HepG2 (cell line): ENCODE results near the gene RGCC. TPM values are rescaled to one million over a fixed set of nuclear protein-coding genes. Genes with fewer than 3 reads are reported as not detected.

Experiments used
- ATAC-seq: fragments of 200-7000 bp; cut with Tn5 transposase; 3 replicates; pipeline ENCODE4 v1.9.1; 2020; ENCODE audit warnings: mild to moderate bottlenecking, moderate library complexity
- BruUV-seq: library from RNA; stranded (reverse); fragments of 400-500 nt; replicated peaks from 2 replicates; lab custom pipeline; 2021; lab: Mats Ljungman, UMichigan
- CTCF ChIA-PET: fragments of 300-600 bp; formaldehyde crosslinking; extraction: SDS; loops from one replicate; lab custom pipeline; 2021; ENCODE audit warnings: low total read pairs, inconsistent platforms, low intra/inter-chr PET ratio; lab: Yijun Ruan, JAX
- POLR2A ChIA-PET: fragments of 350-600 bp; sonication (Branson Sonifier 250); formaldehyde crosslinking; loops from one replicate; lab custom pipeline; 2020; ENCODE audit warnings: antibody characterized with exemption, inconsistent platforms; lab: Yijun Ruan, JAX
- DNase-seq: peaks from one replicate; pipeline ENCODE4 v3.0.0-alpha.2; 2015; ENCODE audit warnings: low spot score
- FAIRE-seq: peaks from 3 replicates; lab custom pipeline; 2011; peaks lifted over from hg19 to GRCh38; lab: Jason Lieb, UNC
- H2AFZ ChIP-seq: one replicate; pipeline ENCODE4 v1.6.1; 2011; ENCODE audit warnings: low read length, inconsistent platforms
- H3K27ac ChIP-seq: fragments of 300-600 bp; 3 replicates; pipeline ENCODE4 v1.8.0; 2011; ENCODE audit warnings: mixed run types, mild to moderate bottlenecking, mixed read lengths, low read length, inconsistent platforms; ENCODE audit not compliant: insufficient read depth; ENCODE audit errors: extremely low read length
- H3K27me3 ChIP-seq, 2 experiments: fragments of 200-600 bp in 1 of 2; 2 replicates in 1 of 2; 3 replicates in 1 of 2; pipeline versions ENCODE4 v1.6.0 to v1.8.0; 2011; ENCODE audit warnings: low read length in 2 of 2, mild to moderate bottlenecking in 2 of 2, moderate library complexity in 2 of 2, inconsistent platforms in 1 of 2; ENCODE audit not compliant: insufficient read depth in 2 of 2, control insufficient read depth in 1 of 2
- H3K36me3 ChIP-seq, 2 experiments: fragments of 200-600 bp in 1 of 2; replicated peaks in 1 of 2; 2 replicates in 1 of 2; 3 replicates in 1 of 2; pipeline versions ENCODE4 v1.5.1 to v1.8.0; 2011; ENCODE audit warnings: low read length in 2 of 2, inconsistent platforms in 1 of 2; ENCODE audit not compliant: insufficient read depth in 2 of 2, control insufficient read depth in 1 of 2
- H3K4me1 ChIP-seq: 2 replicates; pipeline ENCODE4 v1.5.1; 2012; ENCODE audit warnings: low read length, inconsistent platforms; ENCODE audit not compliant: insufficient read depth
- H3K4me2 ChIP-seq: 2 replicates; pipeline ENCODE4 v1.6.0; 2011; ENCODE audit warnings: low read depth, low read length, inconsistent platforms
- H3K4me3 ChIP-seq, 3 experiments: fragments of 200-600 bp in 1 of 3; sonication (generic), shearing (Covaris generic) in 1 of 3; replicated peaks in 1 of 3; 2 replicates each; pipeline ENCODE4 v1.5.1; 2011 to 2016; ENCODE audit warnings: low read length in 3 of 3, inconsistent platforms in 2 of 3, low read depth in 2 of 3, mild to moderate bottlenecking in 2 of 3, control low read depth in 1 of 3, mixed read lengths in 1 of 3; ENCODE audit not compliant: insufficient read depth in 1 of 3
- H3K79me2 ChIP-seq: one replicate; pipeline ENCODE4 v1.6.1; 2011; ENCODE audit warnings: low read length, inconsistent platforms; ENCODE audit not compliant: insufficient read depth
- H3K9ac ChIP-seq: 2 replicates; pipeline ENCODE4 v1.6.0; 2011; ENCODE audit warnings: mild to moderate bottlenecking, low read depth, low read length, inconsistent platforms; ENCODE audit not compliant: insufficient read depth
- H3K9me3 ChIP-seq: 2 replicates; pipeline ENCODE4 v1.5.1; 2012; ENCODE audit warnings: mild to moderate bottlenecking, low read length
- H4K20me1 ChIP-seq: 2 replicates; pipeline ENCODE4 v1.6.0; 2011; ENCODE audit warnings: inconsistent platforms, mild to moderate bottlenecking, low read length, moderate library complexity; ENCODE audit not compliant: insufficient read depth
- ATF7 ChIP-seq, 2 experiments: fragments of 450-650 bp in 1 of 2; sonication (generic) in 1 of 2; formaldehyde crosslinking in 1 of 2; IDR thresholded peaks; 2 replicates each; pipeline versions ENCODE4 v1.4.0 to v1.6.1; 2016 to 2020; ENCODE audit warnings: antibody characterized with exemption in 1 of 2, mild to moderate bottlenecking in 1 of 2, missing genetic modification reagents in 1 of 2
- ATRX ChIP-seq: sonication (generic); formaldehyde crosslinking; IDR thresholded peaks from 2 replicates; pipeline ENCODE4 v1.4.0; 2020; ENCODE audit warnings: missing genetic modification reagents, borderline replicate concordance
- CEBPB ChIP-seq: IDR thresholded peaks from 2 replicates; pipeline ENCODE4 v1.6.1; 2011; ENCODE audit warnings: low read depth, low read length, improper control_type of control experiment, borderline replicate concordance
- E2F5 ChIP-seq: sonication (generic); formaldehyde crosslinking; conservative IDR thresholded peaks from 2 replicates; pipeline ENCODE4 v1.4.0; 2020; ENCODE audit warnings: missing genetic modification reagents
- KLF12 ChIP-seq: sonication (generic); formaldehyde crosslinking; IDR thresholded peaks from 2 replicates; pipeline ENCODE4 v1.4.0; 2020; ENCODE audit warnings: missing genetic modification reagents, borderline replicate concordance
- RERE ChIP-seq: IDR thresholded peaks from 2 replicates; pipeline ENCODE4 v1.6.1; 2016; ENCODE audit warnings: low read depth, missing genetic modification reagents, missing compliant biosample characterization
- WGBS: methylation state at CpG from one replicate; pipeline ENCODE4 v1.1.6; 2017; ENCODE audit warnings: low lambda C conversion rate; 5-methylcytosine and 5-hydroxymethylcytosine counted together
- in situ Hi-C: cut with HindIII; loops from 2 replicates; pipeline ENCODE4 v1.10.0; 2017; ENCODE audit warnings: low pct_unique_long_range_greater_than_20kb; ENCODE audit not compliant: extremely low pct_ligation_motif_present
- intact Hi-C: fragments of 100-400 bp; cut with micrococcal nuclease; formaldehyde crosslinking; loops from one replicate; pipeline ENCODE4 v1.10.0; 2022; ENCODE audit not compliant: unreplicated experiment
- polyA plus RNA-seq, 8 experiments: library from polyadenylated mRNA; depleted of rRNA in 3 of 8; stranded (reverse) in 7 of 8; unstranded in 1 of 8; fragments of >200 nt; fragmentation: Illumina TruSeq in 4 of 8; extraction: Trizol in 4 of 8; gene quantifications; 2 replicates each; pipeline versions ENCODE4 v1.2.1 to v1.2.3, GENCODE V29; 2011 to 2016; ENCODE audit warnings: low read depth in 4 of 8, missing spikeins in 1 of 8, mixed read lengths in 1 of 8; ENCODE audit not compliant: insufficient read depth in 1 of 8
- total RNA-seq, 5 experiments: library from RNA; depleted of rRNA; stranded (reverse); fragments of >200 nt; fragmentation: Illumina TruSeq; extraction: Trizol; gene quantifications; 2 replicates each; pipeline ENCODE4 v1.2.3, GENCODE V29; 2016; ENCODE audit warnings: low read depth in 1 of 5
- TF ChIP-seq, protein P1 (sequence below): IDR thresholded peaks from 2 replicates; pipeline ENCODE4 v1.6.1; 2016; ENCODE audit warnings: missing genetic modification reagents, missing compliant biosample characterization

The RGCC gene
- total and polyA plus RNA-seq, 2 of the 13 experiments (the other 11 are each of a cell fraction or from before 2014, with no cell fraction given): 0.20 to 8.4 TPM

DNA sequence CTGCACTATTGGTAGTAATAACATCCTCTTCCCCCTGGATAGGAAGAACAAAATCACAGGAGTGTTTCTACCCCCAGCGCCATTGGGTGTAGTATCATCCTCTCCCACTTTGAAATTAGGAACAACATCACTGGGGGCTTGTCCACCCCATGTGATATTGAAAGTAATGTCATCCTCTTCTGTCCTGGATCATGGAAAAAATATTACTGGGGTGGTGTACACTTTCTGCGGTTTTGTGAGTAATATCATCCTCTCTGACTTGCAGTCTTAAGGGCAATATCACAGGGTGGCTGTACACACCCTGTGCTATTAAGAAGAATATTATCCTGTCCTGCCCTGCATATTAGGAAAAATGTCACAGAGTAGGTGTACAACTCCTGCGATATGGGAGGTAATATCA lies 4.9 kb upstream of the RGCC start (continued):
- no peak for TF ChIP-seq E2F5 (CRISPR knock-in tag)
- no peak for TF ChIP-seq ATF7 (IDR thresholded peaks at IDR 0.05)
- TF ChIP-seq ATF7 (CRISPR knock-in tag; IDR thresholded peaks at IDR 0.05): no peak
- TF ChIP-seq RERE (CRISPR knock-in tag): no peak
- TF ChIP-seq, protein P1, sequence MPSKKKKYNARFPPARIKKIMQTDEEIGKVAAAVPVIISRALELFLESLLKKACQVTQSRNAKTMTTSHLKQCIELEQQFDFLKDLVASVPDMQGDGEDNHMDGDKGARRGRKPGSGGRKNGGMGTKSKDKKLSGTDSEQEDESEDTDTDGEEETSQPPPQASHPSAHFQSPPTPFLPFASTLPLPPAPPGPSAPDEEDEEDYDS (CRISPR knock-in tag): no peak
- TF ChIP-seq, all 625 proteins: peak for 0

GRCh38 chr13:41453620-41454019 lies 3.7 kb upstream of the RGCC start:
- no peaks in the 10 kb centered on the region for H3K9me3 ChIP-seq
- H3K4me1 ChIP-seq: peaks cover 18% of the 10 kb centered on the region
- no TSS peak for BruUV-seq
- H3K4me3 ChIP-seq: no peak overlapping the region
- POLR2A ChIA-PET: no interaction called here
- H3K27ac ChIP-seq: no peak overlapping the region
- FAIRE-seq (no peak), DNase-seq (no peak), ATAC-seq (no peak)
- intact Hi-C loops (no loop called here), in situ Hi-C loops (no loop called here)
- TF ChIP-seq KLF12 (CRISPR knock-in tag) (no peak), CEBPB (peak; percentile 62), ATRX (CRISPR knock-in tag) (no peak)
- CTCF ChIA-PET: no interaction called here
- H4K20me1 ChIP-seq: no peaks in the 10 kb centered on the region
- no peaks in the 10 kb centered on the region for H3K36me3 ChIP-seq
- 75% methylated on average over 7 of the region's 7 CpGs for WGBS
- no peak overlapping the region for H3K4me2 ChIP-seq
- H2AFZ ChIP-seq: no peak overlapping the region
- H3K9ac ChIP-seq: no peak overlapping the region
- no peaks in the 10 kb centered on the region for H3K79me2 ChIP-seq
- peaks cover 0 to 24% of the 10 kb centered on the region in 2 experiments; a peak in 2 of 5 replicates for H3K27me3 ChIP-seq
